ENCODE results near the gene MRPL40.

GRCh38 chr22:19463491-19464469, 31.4 kb downstream of the MRPL40 start:
- TF ChIP-seq CTCF (conservative IDR thresholded peaks at IDR 0.05; ENCODE audit: low read length) (no peak), EZH2phosphoT487 (IDR thresholded peaks at IDR 0.05; ENCODE audit: borderline replicate concordance) (no peak)

Measured in Loucy (cell line).